Measurements from ENCODE around the gene RAC3. TPM values are rescaled to one million over a fixed set of nuclear protein-coding genes. Genes with fewer than 3 reads are reported as not detected.

The RAC3 gene
- polyA plus RNA-seq, 1 donor (not counting 4 experiments of a cell fraction or from before 2014, with no cell fraction given), result 12.3 TPM

- DNase-seq (ENCODE audit: low read depth, low spot score), result no peak
- Histone ChIP-seq H3K4me2 (ENCODE audit: control insufficient read depth, extremely low read depth, insufficient read depth, low read depth, low read length) (no peak overlapping the region), H3K36me3 (ENCODE audit: control insufficient read depth in 2 of 2, extremely low read depth in 1 of 2, insufficient read depth in 2 of 2, low read length in 2 of 2) (peaks cover 54% of the 10 kb centered on the region in 2 experiments), H3K4me3 (ENCODE audit: control insufficient read depth in 2 of 3, extremely low read depth in 1 of 3, insufficient read depth in 2 of 3, low read depth in 1 of 3, low read length in 3 of 3) (no peak overlapping the region), H3K4me1 (ENCODE audit: control insufficient read depth, extremely low read depth, insufficient read depth, low read length) (no peaks in the 10 kb centered on the region), H3K27ac (ENCODE audit: control insufficient read depth, insufficient read depth, low read length) (no peak overlapping the region), H3K9ac (ENCODE audit: control insufficient read depth, extremely low read depth, insufficient read depth, low read length) (no peak overlapping the region), H4K20me1 (ENCODE audit: control insufficient read depth, extremely low read depth, insufficient read depth, low read length) (peaks cover 24% of the 10 kb centered on the region), H3K9me3 (ENCODE audit: control insufficient read depth, low read depth, low read length) (no peaks in the 10 kb centered on the region), H2AFZ (ENCODE audit: control insufficient read depth, low read length) (no peak overlapping the region), H3K9me1 (ENCODE audit: control insufficient read depth, extremely low read depth, insufficient read depth, low read length) (no peaks in the 10 kb centered on the region), H3K27me3 (ENCODE audit: control insufficient read depth, extremely low read depth, insufficient read depth, low read length) (no peaks in the 10 kb centered on the region), H3K79me2 (ENCODE audit: control insufficient read depth, insufficient read depth, low read length) (peaks cover 4% of the 10 kb centered on the region)
- dilution Hi-C loops (cut with MboI; ENCODE audit: extremely low pct_ligation_motif_present, low sequenced_read_pairs), result no loop called here
- no peak for FAIRE-seq
- TF ChIP-seq CTCF (optimal IDR thresholded peaks at IDR 0.05 in 1 of 3, IDR thresholded peaks at IDR 0.05 in 1 of 3, conservative IDR thresholded peaks at IDR 0.05 in 1 of 3; ENCODE audit: extremely low read depth in 1 of 3, insufficient read depth in 2 of 3, low read length in 3 of 3) (no peak), EZH2 (IDR thresholded peaks at IDR 0.05; ENCODE audit: low read length) (no peak)
Measured at GRCh38 chr17:82080789-82081464, 49.4 kb downstream of the RAC3 start.

GRCh38 chr17:82081546-82081945 is 50.1 kb downstream of the RAC3 start:
- H2AFZ ChIP-seq (ENCODE audit: control insufficient read depth, low read length), result no peak overlapping the region
- H3K27ac ChIP-seq (ENCODE audit: control insufficient read depth, insufficient read depth, low read length), result no peak overlapping the region

More at GRCh38 chr17:82081546-82081945, 50.1 kb downstream of the RAC3 start:
- H3K9ac ChIP-seq (ENCODE audit: control insufficient read depth, extremely low read depth, insufficient read depth, low read length), result no peak overlapping the region
- H3K4me1 ChIP-seq (ENCODE audit: control insufficient read depth, extremely low read depth, insufficient read depth, low read length), result no peaks in the 10 kb centered on the region
- H3K79me2 ChIP-seq (ENCODE audit: control insufficient read depth, insufficient read depth, low read length), result peaks cover 10% of the 10 kb centered on the region
- no peaks in the 10 kb centered on the region for H3K9me1 ChIP-seq (ENCODE audit: control insufficient read depth, extremely low read depth, insufficient read depth, low read length)
- H3K9me3 ChIP-seq (ENCODE audit: control insufficient read depth, low read depth, low read length), result no peaks in the 10 kb centered on the region
- FAIRE-seq (no peak), DNase-seq (ENCODE audit: low read depth, low spot score) (no peak)
- peaks cover 24% of the 10 kb centered on the region for H4K20me1 ChIP-seq (ENCODE audit: control insufficient read depth, extremely low read depth, insufficient read depth, low read length)
- H3K36me3 ChIP-seq (ENCODE audit: control insufficient read depth in 2 of 2, extremely low read depth in 1 of 2, insufficient read depth in 2 of 2, low read length in 2 of 2), result peaks cover 59 to 60% of the 10 kb centered on the region in 2 experiments
- H3K4me3 ChIP-seq (ENCODE audit: control insufficient read depth in 2 of 3, extremely low read depth in 1 of 3, insufficient read depth in 2 of 3, low read depth in 1 of 3, low read length in 3 of 3), result no peak overlapping the region
- no peak for TF ChIP-seq CTCF (optimal IDR thresholded peaks at IDR 0.05 in 1 of 3, IDR thresholded peaks at IDR 0.05 in 1 of 3, conservative IDR thresholded peaks at IDR 0.05 in 1 of 3; ENCODE audit: extremely low read depth in 1 of 3, insufficient read depth in 2 of 3, low read length in 3 of 3)
- no peak overlapping the region for H3K4me2 ChIP-seq (ENCODE audit: control insufficient read depth, extremely low read depth, insufficient read depth, low read depth, low read length)
- no peaks in the 10 kb centered on the region for H3K27me3 ChIP-seq (ENCODE audit: control insufficient read depth, extremely low read depth, insufficient read depth, low read length)
- dilution Hi-C loops (cut with MboI; ENCODE audit: extremely low pct_ligation_motif_present, low sequenced_read_pairs), result no loop called here
